ENCODE measurements around the gene CUX1. TPM values are rescaled to one million over a fixed set of nuclear protein-coding genes. Genes with fewer than 3 reads are reported as not detected.

CUX1 gene
- total RNA-seq, 4 donors from 2014 or later: 56.9 to 124 (median 93.2) TPM

DNA sequence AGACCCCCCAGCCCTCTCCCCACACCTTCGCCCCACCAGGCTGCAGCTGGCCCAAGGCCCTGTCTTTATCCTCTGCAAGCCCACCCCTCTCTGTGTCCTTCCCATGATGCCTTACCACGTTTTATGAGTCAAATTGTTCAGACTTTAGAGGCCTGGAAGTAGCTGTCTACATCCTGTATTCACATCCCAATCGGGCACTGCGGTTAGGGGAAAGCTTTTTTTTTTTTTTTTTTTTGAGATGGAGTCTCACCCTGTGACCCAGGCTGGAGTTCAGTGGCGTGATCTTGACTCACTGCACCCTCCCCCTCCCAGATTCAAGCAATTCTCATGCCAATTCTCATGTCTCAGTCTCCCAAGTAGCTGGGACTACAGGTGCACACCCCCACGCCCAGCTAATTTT, 347.7 kb downstream of the CUX1 start:
- Histone ChIP-seq H3K4me1 (peaks cover 0 to 4% (median 0%) of the 10 kb centered on the region in 4 donors), H3K4me3 (no peak overlapping the region), H3K27me3 (no peaks in the 10 kb centered on the region), H3K9me3 (no peaks in the 10 kb centered on the region), H3K27ac (no peak overlapping the region), H3K36me3 (no peaks in the 10 kb centered on the region)
- no peak for DNase-seq
- WGBS, 2 donors (ENCODE audit: low coverage in 1 of 2): 82 to 84% methylated on average over 4 to 6 of the region's 6 CpGs
- no peak for TF ChIP-seq EP300 (IDR thresholded peaks at IDR 0.05; ENCODE audit: low read depth)
- no peak for TF ChIP-seq POLR2A (IDR thresholded peaks at IDR 0.05)
- TF ChIP-seq, protein P1, sequence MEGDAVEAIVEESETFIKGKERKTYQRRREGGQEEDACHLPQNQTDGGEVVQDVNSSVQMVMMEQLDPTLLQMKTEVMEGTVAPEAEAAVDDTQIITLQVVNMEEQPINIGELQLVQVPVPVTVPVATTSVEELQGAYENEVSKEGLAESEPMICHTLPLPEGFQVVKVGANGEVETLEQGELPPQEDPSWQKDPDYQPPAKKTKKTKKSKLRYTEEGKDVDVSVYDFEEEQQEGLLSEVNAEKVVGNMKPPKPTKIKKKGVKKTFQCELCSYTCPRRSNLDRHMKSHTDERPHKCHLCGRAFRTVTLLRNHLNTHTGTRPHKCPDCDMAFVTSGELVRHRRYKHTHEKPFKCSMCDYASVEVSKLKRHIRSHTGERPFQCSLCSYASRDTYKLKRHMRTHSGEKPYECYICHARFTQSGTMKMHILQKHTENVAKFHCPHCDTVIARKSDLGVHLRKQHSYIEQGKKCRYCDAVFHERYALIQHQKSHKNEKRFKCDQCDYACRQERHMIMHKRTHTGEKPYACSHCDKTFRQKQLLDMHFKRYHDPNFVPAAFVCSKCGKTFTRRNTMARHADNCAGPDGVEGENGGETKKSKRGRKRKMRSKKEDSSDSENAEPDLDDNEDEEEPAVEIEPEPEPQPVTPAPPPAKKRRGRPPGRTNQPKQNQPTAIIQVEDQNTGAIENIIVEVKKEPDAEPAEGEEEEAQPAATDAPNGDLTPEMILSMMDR (IDR thresholded peaks at IDR 0.05): no peak
- TF ChIP-seq POLR2AphosphoS5 (IDR thresholded peaks at IDR 0.05): no peak
- in situ Hi-C loops (cut with MboI; ENCODE audit: low pct_ligation_motif_present in 1 of 4, low pct_unique_long_range_greater_than_20kb in 1 of 4, low sequenced_read_pairs in 3 of 4): no loop called here
- intact Hi-C loops (cut with DNase I; ENCODE audit: low total_unique reads): no loop called here

DNA sequence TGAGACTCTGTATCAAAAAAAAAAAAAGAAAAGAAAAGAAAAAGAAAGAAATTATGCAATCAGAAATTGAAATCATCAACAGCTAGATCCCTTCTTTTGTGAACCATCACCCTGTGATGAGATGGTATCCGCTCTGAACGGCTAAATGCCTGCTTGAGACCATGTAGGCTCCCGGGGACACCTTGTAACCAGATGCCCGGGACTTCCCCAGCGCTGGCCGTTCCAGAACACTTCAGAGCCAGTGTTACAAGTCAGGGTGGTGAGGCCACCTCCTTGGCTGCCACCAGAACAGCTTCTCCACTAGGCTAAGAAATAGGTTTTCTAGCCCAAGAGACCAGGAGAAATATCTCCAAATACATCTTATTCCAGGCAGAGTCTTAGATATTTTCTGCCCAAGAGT, 349.8 kb downstream of the CUX1 start:
- TF ChIP-seq EP300 (IDR thresholded peaks at IDR 0.05; ENCODE audit: low read depth) (no peak), POLR2A (IDR thresholded peaks at IDR 0.05) (no peak), POLR2AphosphoS5 (IDR thresholded peaks at IDR 0.05) (no peak)
- TF ChIP-seq, protein P1 (IDR thresholded peaks at IDR 0.05): no peak
- Histone ChIP-seq H3K27me3 (no peaks in the 10 kb centered on the region), H3K4me3 (no peak overlapping the region), H3K27ac (no peak overlapping the region), H3K4me1 (peaks cover 0 to 4% (median 0%) of the 10 kb centered on the region in 4 donors), H3K36me3 (peaks cover 0 to 7% (median 0%) of the 10 kb centered on the region in 4 donors), H3K9me3 (no peaks in the 10 kb centered on the region)
- no peak for DNase-seq
- intact Hi-C loops (cut with DNase I; ENCODE audit: low total_unique reads): no loop called here
- WGBS, 2 donors (ENCODE audit: low coverage in 1 of 2): 90 to 100% methylated on average over 1 to 5 of the region's 6 CpGs
- in situ Hi-C loops (cut with MboI; ENCODE audit: low pct_ligation_motif_present in 1 of 4, low pct_unique_long_range_greater_than_20kb in 1 of 4, low sequenced_read_pairs in 3 of 4): no loop called here

DNA sequence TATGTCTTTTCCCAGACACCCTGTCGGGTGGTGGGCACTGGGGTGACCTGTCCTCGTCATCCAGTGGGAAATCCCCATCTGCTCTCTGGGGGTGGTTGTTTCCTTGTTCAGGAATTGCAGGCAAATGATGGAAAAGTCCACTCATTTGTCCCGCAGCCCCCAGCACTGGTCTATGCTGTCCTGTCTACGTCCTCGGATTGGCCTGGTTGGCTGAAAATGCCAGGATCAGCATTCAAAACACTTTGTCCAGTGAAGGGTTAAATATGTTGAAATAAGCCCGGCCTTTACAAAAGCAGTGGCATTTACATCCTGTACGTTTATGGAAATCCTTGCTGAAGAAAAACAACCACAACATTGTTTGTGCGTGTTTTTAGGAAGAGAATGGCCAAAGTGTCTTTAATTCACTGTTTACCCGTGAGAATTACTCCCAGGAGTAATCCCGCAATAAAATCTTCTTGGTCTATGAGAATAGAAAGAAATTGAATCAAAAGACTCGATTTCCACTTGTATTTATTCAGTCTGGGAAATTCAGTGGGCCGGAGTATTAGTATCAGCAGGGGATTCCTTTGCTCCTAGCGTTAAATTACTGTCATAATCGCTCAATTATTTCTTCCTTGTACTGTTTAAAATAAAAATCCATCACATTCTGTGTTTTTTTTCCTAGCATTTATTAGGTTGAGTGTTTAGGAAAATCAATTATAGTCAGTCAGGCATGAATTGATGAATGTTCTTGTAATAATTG, 352.4 kb downstream of the CUX1 start:
- intact Hi-C loops (cut with DNase I; ENCODE audit: low total_unique reads): no loop called here
- DNase-seq: no peak
- in situ Hi-C loops (cut with MboI; ENCODE audit: low pct_ligation_motif_present in 1 of 4, low pct_unique_long_range_greater_than_20kb in 1 of 4, low sequenced_read_pairs in 3 of 4): no loop called here
- Histone ChIP-seq H3K27me3 (no peaks in the 10 kb centered on the region), H3K27ac (peak overlapping the region in 2 of 4 donors; percentile 34 to 51), H3K36me3 (peaks cover 0 to 7% (median 0%) of the 10 kb centered on the region in 4 donors), H3K9me3 (no peaks in the 10 kb centered on the region), H3K4me1 (peaks cover 0 to 4% (median 0%) of the 10 kb centered on the region in 4 donors), H3K4me3 (no peak overlapping the region)
- WGBS, 2 donors (ENCODE audit: low coverage in 1 of 2): 64 to 76% methylated on average over 12 to 14 of the region's 14 CpGs
- TF ChIP-seq POLR2A (IDR thresholded peaks at IDR 0.05) (no peak), EP300 (IDR thresholded peaks at IDR 0.05; ENCODE audit: low read depth) (no peak), POLR2AphosphoS5 (IDR thresholded peaks at IDR 0.05) (no peak)
- TF ChIP-seq, protein P1 (IDR thresholded peaks at IDR 0.05): no peak

DNA sequence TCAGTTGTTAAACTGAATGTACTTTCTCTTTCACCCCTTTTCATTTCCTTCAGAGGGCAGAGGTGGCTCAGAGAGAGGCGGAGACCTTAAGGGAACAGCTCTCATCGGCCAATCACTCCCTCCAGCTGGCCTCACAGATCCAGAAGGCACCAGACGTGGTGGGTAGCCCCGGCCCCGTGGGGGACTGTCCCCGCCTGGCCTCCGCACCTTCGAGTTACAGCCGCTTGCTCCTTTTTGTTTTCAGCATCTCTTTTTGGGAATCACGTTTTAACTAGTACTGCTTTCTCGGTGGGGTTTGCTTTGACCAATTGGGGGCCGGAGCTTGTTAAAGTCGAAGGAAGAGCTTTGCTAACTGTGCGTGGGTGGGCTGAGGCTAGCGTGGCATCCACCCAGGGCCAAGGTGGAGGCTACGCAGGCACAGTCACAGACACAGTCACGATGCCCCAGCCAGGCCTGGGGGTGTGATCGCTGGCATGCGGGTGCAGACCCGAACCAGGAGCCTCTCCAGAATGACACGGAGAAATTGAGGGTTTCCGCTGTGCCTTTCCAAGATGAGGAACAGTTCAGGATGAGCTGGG, 353.1 kb downstream of the CUX1 start:
- H3K4me3 ChIP-seq: no peak overlapping the region
- intact Hi-C loops (cut with DNase I; ENCODE audit: low total_unique reads) (no loop called here), in situ Hi-C loops (cut with MboI; ENCODE audit: low pct_ligation_motif_present in 1 of 4, low pct_unique_long_range_greater_than_20kb in 1 of 4, low sequenced_read_pairs in 3 of 4) (no loop called here)
- TF ChIP-seq POLR2A (IDR thresholded peaks at IDR 0.05) (no peak), POLR2AphosphoS5 (IDR thresholded peaks at IDR 0.05) (no peak), EP300 (IDR thresholded peaks at IDR 0.05; ENCODE audit: low read depth) (no peak)
- TF ChIP-seq, protein P1 (IDR thresholded peaks at IDR 0.05): no peak
- H3K4me1 ChIP-seq: peaks cover 0 to 4% (median 0%) of the 10 kb centered on the region in 4 donors
- peak overlapping the region in 2 of 4 donors; percentile 34 to 51 for H3K27ac ChIP-seq
- 84 to 90% methylated on average over 5 to 22 of the region's 22 CpGs for WGBS, 2 donors (ENCODE audit: low coverage in 1 of 2)
- no peaks in the 10 kb centered on the region for H3K9me3 ChIP-seq
- peaks cover 0 to 7% (median 0%) of the 10 kb centered on the region in 4 donors for H3K36me3 ChIP-seq
- DNase-seq: no peak
- H3K27me3 ChIP-seq: no peaks in the 10 kb centered on the region
